Muscle layer of duodenum (tissue), 2 donors: ENCODE results near the gene S1PR5.

ENCODE experiments used
- H3K27ac ChIP-seq: one replicate; pipeline ENCODE4 v1.7.0; 2013; ENCODE audit warnings: mild to moderate bottlenecking, low read length
- H3K27me3 ChIP-seq: one replicate; pipeline ENCODE4 v1.7.0; 2013; ENCODE audit warnings: low read depth, mild to moderate bottlenecking, control low read depth, low read length
- H3K36me3 ChIP-seq, 2 donors: one replicate each; pipeline ENCODE4 v1.7.0; 2013; ENCODE audit warnings: low read length in 2 of 2, control low read depth in 1 of 2, mild to moderate bottlenecking in 1 of 2; ENCODE audit not compliant: insufficient read depth in 2 of 2, control insufficient read depth in 1 of 2
- H3K4me1 ChIP-seq, 2 donors: one replicate each; pipeline ENCODE4 v1.7.0; 2013; ENCODE audit warnings: low read length in 2 of 2, mild to moderate bottlenecking in 2 of 2, control low read depth in 1 of 2, moderate library complexity in 1 of 2; ENCODE audit not compliant: insufficient read depth in 2 of 2, control insufficient read depth in 1 of 2
- H3K4me3 ChIP-seq, 2 donors: one replicate each; pipeline ENCODE4 v1.7.0; 2013; ENCODE audit warnings: low read length in 2 of 2, low read depth in 1 of 2, mild to moderate bottlenecking in 1 of 2
- H3K9me3 ChIP-seq, 2 donors: one replicate each; pipeline ENCODE4 v1.7.0; 2013; ENCODE audit warnings: low read length in 2 of 2, control low read depth in 1 of 2, mild to moderate bottlenecking in 1 of 2; ENCODE audit not compliant: control insufficient read depth in 1 of 2
- donor health status: healthy.

Gene S1PR5

DNA sequence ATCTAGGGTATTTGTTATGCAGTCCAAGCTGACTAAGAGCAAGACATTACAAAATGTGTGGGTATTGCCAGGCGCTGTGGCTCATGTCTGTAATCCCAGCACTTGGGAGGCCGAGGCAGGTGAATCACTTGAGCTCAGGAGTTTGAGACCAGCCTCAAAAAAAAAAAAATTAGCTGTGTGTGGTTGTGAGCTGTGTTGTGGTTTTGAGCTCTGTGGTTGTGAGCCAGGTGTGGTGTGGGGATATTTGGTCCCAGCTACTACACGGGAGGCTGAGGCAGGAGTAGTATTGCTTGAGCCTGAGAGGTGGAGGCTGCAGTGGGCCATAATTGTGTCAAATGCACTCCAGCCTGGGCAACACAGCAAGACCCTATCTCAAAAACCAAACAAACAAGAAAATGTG, 8.5 kb downstream of the S1PR5 start:
- Histone ChIP-seq H3K9me3 (no peaks in the 10 kb centered on the region), H3K36me3 (no peaks in the 10 kb centered on the region), H3K27me3 (peaks cover 14% of the 10 kb centered on the region), H3K27ac (no peak overlapping the region), H3K4me1 (peaks cover 0 to 4% of the 10 kb centered on the region in 2 donors), H3K4me3 (no peak overlapping the region)

DNA sequence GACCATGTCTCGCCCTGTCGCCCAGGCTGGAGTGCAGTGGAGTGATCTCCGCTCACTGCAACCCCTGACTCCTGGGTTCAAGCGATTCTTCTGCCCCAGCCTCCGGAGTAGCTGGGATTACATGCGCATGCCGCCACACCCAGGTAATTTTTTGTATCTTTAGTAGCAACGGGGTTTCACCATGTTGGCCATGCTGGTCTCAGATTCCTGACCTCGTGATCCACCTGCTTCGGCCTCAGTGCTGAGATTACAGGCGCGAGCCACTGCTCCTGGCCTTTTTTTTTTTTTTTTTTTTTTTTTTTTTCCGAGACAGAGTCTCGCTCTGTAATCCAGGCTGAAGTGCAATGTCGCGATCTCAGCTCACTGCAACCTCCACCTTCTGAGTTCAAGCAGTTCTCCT, 9.2 kb downstream of the S1PR5 start:
- Histone ChIP-seq H3K36me3 (no peaks in the 10 kb centered on the region), H3K4me3 (no peak overlapping the region), H3K27ac (no peak overlapping the region), H3K9me3 (no peaks in the 10 kb centered on the region), H3K27me3 (peaks cover 7% of the 10 kb centered on the region), H3K4me1 (peaks cover 0 to 4% of the 10 kb centered on the region in 2 donors)

DNA sequence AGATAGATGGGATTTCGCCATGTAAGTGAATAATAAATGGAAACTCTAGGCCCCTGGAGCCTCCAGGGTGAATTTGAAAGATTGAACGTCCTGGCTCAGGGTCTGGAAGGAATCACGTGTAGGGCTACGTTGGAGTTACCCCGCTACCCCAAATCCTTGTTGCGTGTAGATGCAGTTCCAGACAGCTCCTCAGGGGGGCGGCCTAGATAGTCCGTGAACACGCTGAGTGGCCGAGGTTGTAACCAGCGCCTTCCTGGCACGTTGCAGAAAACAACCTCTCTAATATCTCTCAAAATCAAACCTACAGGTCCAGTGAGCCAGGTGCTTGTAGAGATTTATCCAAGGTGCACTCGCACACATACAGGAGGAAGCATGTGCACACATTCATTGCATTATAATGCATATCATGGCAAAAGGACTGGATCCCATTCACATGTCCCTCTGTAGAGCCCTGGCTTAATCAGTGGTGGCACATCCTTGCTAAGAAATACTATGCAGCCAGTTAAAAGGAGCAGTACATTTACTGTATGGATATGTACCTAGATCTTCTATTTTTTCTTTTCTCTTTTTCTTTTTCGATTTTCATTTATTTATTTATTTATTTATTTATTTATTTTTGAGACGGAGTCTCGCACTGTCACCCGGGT, 11.5 kb downstream of the S1PR5 start:
- no peaks in the 10 kb centered on the region for H3K9me3 ChIP-seq
- peaks cover 4 to 16% of the 10 kb centered on the region in 2 donors for H3K4me1 ChIP-seq
- H3K4me3 ChIP-seq = no peak overlapping the region
- H3K27ac ChIP-seq = no peak overlapping the region
- H3K27me3 ChIP-seq = peaks cover 4% of the 10 kb centered on the region
- peaks cover 0 to 3% of the 10 kb centered on the region in 2 donors for H3K36me3 ChIP-seq

DNA sequence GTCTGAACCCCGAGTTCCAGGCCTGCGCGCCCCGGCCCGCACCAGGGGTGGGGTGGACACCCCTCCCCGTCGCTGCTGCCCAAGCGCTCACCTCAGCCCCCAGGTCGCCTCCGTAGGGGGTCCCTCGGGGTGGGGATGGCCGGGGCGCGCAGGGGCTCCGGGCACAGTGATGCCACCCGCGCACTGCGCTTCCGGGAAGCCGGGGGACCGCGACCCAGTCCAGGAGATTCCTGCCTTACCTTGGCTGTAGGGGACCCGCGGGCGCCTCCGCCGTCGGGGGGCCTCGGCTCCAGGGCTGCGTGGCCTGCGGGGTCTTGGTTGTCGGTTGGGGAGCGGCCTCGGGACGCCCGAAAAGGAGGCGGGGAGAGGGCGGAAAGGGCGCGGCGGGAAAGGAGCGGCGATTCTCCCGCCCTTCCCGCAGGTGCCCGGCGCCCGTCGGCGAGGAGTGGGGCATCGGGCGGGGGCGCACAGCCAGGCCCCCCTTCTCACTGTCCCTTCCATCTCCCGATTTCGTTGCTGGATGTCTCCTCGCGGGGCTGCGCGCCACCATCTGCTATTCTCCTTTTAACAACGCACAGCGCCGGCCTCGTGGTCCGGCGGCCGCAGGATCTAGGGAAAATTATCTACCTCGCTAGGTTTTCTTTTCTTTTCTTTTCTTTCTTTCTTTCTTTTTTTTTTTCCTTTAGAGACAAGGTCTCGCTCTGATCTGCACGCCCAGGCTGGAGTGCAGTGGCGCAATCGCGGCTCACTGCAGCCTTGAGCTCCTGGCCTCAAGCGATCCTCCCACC, 14.1 kb downstream of the S1PR5 start, which contains the start of gene KEAP1:
TSS of gene KEAP1 (minus strand) at position 355 of the 788 bp plus-strand sequence. CDS start 3,323 bp downstream, outside the sequence.
- Histone ChIP-seq H3K4me3 (peak within 1 kb of the TSS; percentile 77 to 88), H3K36me3 (peaks cover 6 to 19% of the 10 kb centered on the region in 2 donors), H3K27ac (peak within 1 kb of the TSS; percentile 88), H3K27me3 (no peaks in the 10 kb centered on the region), H3K9me3 (no peaks in the 10 kb centered on the region), H3K4me1 (peaks cover 4 to 24% of the 10 kb centered on the region in 2 donors)

DNA sequence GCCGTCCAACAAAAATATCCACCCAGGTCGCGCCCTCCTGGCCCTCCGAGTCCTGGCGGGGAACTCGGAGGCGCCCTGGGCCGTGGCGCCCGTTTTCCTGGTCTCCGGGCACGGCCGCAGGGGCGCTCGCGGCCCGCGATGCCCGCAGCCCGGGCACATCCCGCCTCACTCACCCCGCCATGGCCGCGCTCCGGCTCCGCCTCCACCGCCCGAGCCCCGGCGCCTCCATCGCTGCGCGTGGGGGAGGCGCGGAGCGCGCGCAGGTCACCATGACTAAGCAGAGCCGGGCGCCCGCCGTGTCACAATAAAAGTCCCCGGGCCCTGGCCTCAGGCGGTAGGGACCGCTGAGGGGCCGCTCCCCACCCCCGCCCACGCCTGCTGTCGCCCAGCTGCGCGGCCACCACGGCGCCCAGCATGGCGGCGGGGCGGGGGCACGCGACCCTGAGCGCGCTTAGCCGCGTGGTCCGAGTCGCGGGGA, 14.7 kb downstream of the S1PR5 start:
- no peaks in the 10 kb centered on the region for H3K27me3 ChIP-seq
- H3K27ac ChIP-seq = peak overlapping the region; percentile 88
- no peaks in the 10 kb centered on the region for H3K9me3 ChIP-seq
- H3K4me3 ChIP-seq = peak overlapping the region; percentile 77 to 88
- H3K4me1 ChIP-seq = peaks cover 4 to 27% of the 10 kb centered on the region in 2 donors
- peaks cover 7 to 19% of the 10 kb centered on the region in 2 donors for H3K36me3 ChIP-seq

DNA sequence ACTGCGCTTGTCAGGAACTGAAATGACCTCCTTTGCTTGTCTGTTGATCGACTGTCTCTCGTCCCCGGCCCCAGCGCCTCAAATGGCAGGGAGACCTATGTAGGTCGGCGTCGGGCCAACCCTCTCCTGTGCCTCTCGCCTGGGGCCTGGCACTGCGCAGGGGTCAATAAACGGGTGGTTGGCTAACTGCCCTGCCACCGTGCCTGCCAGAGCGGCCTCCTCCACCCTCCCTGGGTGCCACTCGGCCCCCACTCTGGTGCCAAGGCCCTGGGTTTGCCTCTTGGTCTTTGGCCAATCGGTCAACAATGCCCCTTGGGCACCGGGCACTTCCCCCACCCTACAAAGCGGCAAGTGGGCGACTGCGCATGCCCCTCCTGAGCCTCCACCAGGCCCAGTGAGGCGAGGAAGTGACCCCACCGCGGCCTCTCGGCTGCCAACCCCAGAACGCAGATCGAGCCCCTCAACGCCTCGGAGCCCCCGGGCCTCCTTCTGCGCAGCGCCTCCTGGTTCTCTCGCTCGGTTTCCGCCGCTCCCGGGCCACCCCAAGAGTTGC, 15.2 kb downstream of the S1PR5 start:
- Histone ChIP-seq H3K27me3 (no peaks in the 10 kb centered on the region), H3K4me1 (peaks cover 4 to 31% of the 10 kb centered on the region in 2 donors), H3K9me3 (no peaks in the 10 kb centered on the region), H3K36me3 (peaks cover 12 to 24% of the 10 kb centered on the region in 2 donors), H3K27ac (peak overlapping the region; percentile 88), H3K4me3 (peak overlapping the region; percentile 77 to 88)

DNA sequence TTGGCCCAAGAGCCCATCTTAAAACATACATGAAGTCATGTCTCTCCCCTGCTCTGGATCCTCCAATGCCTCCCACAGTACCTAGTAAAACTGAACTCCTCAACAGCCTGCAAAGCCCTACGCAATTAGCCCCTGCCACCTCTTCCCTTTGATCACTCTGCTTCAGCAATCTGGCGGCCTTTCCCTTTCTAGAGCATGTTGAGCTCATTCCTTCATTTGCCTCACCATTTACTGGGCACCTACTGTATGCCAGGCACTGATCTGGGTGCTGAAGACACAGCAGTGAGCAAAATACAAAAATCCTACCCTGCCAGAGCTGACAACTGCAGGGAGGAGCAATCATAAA, 17.0 kb downstream of the S1PR5 start:
- no peaks in the 10 kb centered on the region for H3K27me3 ChIP-seq
- H3K36me3 ChIP-seq = peaks cover 16 to 33% of the 10 kb centered on the region in 2 donors
- no peaks in the 10 kb centered on the region for H3K9me3 ChIP-seq
- H3K27ac ChIP-seq = no peak overlapping the region
- peaks cover 4 to 31% of the 10 kb centered on the region in 2 donors for H3K4me1 ChIP-seq
- no peak overlapping the region for H3K4me3 ChIP-seq

DNA sequence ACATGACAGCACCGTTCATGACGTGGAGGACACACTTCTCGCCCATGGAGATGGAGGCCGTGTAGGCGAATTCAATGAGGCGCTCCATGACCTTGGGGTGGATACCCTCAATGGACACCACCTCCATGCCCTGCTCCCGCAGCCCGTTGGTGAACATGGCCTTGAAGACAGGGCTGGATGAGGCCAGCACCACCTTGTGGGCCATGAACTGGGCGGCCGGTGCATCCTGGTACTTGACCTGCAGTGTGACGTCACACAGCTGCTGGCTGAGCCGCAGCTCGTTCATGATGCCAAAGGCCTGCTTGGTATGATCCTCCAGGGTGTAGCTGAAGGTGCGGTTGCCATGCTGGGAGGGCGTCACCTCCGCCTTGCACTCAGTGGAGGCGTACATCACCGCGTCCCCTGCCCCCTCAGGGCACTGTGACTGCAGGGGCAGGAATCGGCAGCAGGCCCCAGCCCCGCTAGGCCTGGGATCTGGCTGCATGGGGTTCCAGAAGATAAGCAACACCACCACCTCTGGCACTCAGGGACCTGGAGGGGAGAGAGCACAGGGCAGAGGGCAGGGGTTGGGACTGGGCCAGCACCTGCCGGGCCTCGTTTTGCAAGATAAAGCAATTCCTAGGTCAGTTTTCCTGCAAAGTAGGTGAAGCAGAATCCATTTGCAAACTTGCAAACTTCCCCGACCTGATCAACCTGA, 17.5 kb downstream of the S1PR5 start:
- Histone ChIP-seq H3K9me3 (no peaks in the 10 kb centered on the region), H3K4me3 (no peak overlapping the region), H3K27me3 (no peaks in the 10 kb centered on the region), H3K4me1 (peaks cover 4 to 31% of the 10 kb centered on the region in 2 donors), H3K36me3 (peaks cover 16 to 37% of the 10 kb centered on the region in 2 donors), H3K27ac (no peak overlapping the region)

DNA sequence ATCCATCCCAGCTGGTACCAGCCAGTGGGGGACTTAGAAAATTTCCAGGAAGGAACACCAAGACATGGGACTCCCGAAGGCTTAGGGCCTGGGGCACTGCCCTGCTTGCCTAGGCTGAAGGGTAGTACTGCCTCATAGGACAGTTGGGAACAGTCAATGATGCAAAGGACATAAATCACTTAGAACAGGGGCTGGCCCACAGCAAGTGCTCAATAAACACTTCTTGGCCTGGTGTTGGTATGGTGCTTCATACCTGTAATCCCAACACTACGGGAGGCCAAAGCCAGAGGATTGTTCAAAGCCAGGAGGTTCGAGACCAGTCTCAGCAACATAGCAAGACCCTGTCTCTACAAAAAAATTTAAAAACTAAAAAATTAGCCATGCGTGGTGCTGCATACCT, 19.9 kb downstream of the S1PR5 start:
- Histone ChIP-seq H3K4me1 (peaks cover 4 to 31% of the 10 kb centered on the region in 2 donors), H3K27me3 (no peaks in the 10 kb centered on the region), H3K9me3 (no peaks in the 10 kb centered on the region), H3K27ac (no peak overlapping the region), H3K4me3 (no peak overlapping the region), H3K36me3 (peaks cover 16 to 44% of the 10 kb centered on the region in 2 donors)

DNA sequence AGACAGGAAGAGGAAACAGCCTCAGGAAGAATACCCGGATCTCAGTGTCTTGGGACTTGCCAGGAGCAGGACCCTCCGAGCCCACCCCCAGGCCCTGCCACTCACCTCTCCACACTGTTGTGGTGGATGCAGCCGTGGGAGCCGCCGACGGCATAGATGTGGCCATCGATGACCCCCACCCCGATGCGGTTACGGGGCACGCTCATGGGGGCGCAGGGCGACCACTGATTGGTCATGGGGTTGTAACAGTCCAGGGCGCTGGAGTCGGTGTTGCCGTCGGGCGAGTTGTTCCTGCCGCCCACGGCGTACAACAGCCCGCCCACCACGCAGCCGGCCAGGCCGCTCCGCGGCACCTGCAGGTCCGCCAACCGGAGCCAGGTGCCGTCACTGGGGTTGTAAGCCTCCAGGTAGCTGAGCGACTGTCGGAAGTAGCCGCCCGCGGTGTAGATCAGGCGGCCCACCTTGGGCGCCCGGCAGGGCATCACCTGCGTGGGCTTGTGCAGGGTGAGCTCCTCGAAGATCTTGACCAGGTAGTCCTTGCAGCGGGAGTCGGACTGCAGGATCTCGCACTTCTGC, 25.7 kb downstream of the S1PR5 start:
- no peaks in the 10 kb centered on the region for H3K4me1 ChIP-seq
- no peaks in the 10 kb centered on the region for H3K27me3 ChIP-seq
- peaks cover 16 to 49% of the 10 kb centered on the region in 2 donors for H3K36me3 ChIP-seq
- H3K9me3 ChIP-seq = no peaks in the 10 kb centered on the region
- H3K4me3 ChIP-seq = no peak overlapping the region
- H3K27ac ChIP-seq = no peak overlapping the region
